Calu3 (cell line): ENCODE results near the gene SEPTIN10. TPM values are rescaled to one million over a fixed set of nuclear protein-coding genes. Genes with fewer than 3 reads are reported as not detected.

ENCODE experiments used
- BruUV-seq: library from RNA; stranded (reverse); fragments of 400-500 nt; replicated peaks from 2 replicates; lab custom pipeline; 2021; lab: Mats Ljungman, UMichigan
- CTCF ChIA-PET: fragments of 300-600 bp; sonication (Branson Sonifier 250); formaldehyde crosslinking; loops from one replicate; lab custom pipeline; 2022; ENCODE audit warnings: antibody characterized with exemption; lab: Charles Lee
- DNase-seq: peaks from one replicate; pipeline ENCODE4 v3.0.0; 2022
- H3K27ac Mint-ChIP-seq: one replicate; pipeline ENCODE4 v1.8.0; 2022; ENCODE audit warnings: mixed read lengths; ENCODE audit not compliant: unreplicated experiment
- H3K27me3 Mint-ChIP-seq: one replicate; pipeline ENCODE4 v1.8.0; 2022; ENCODE audit warnings: mixed read lengths; ENCODE audit not compliant: unreplicated experiment
- H3K36me3 Mint-ChIP-seq: one replicate; pipeline ENCODE4 v1.8.0; 2022; ENCODE audit warnings: mild to moderate bottlenecking, moderate library complexity, mixed read lengths; ENCODE audit not compliant: insufficient read depth, unreplicated experiment
- H3K4me1 Mint-ChIP-seq: one replicate; pipeline ENCODE4 v1.8.0; 2022; ENCODE audit warnings: mild to moderate bottlenecking, low read depth, mixed read lengths; ENCODE audit not compliant: unreplicated experiment
- H3K4me3 Mint-ChIP-seq: one replicate; pipeline ENCODE4 v1.8.0; 2022; ENCODE audit warnings: mild to moderate bottlenecking, low read depth, moderate library complexity, mixed read lengths; ENCODE audit not compliant: unreplicated experiment
- H3K9me3 Mint-ChIP-seq: one replicate; pipeline ENCODE4 v1.8.0; 2022; ENCODE audit warnings: low read depth, mixed read lengths; ENCODE audit not compliant: unreplicated experiment
- intact Hi-C: fragments of 100-400 bp; cut with micrococcal nuclease; formaldehyde crosslinking; loops from one replicate; pipeline ENCODE4 v1.10.0; 2022; ENCODE audit not compliant: unreplicated experiment
- total RNA-seq: library from RNA; stranded (reverse); gene quantifications from 2 replicates; pipeline ENCODE4 v1.2.3, GENCODE V29; 2022
- TF ChIP-seq, protein P1 (sequence below): fragments of 200-600 bp; IDR thresholded peaks from one replicate; pipeline ENCODE4 v1.8.0; 2022; ENCODE audit warnings: antibody characterized with exemption; ENCODE audit not compliant: unreplicated experiment

The SEPTIN10 gene
- total RNA-seq, 1 experiment from 2014 or later = 72.2 TPM

DNA sequence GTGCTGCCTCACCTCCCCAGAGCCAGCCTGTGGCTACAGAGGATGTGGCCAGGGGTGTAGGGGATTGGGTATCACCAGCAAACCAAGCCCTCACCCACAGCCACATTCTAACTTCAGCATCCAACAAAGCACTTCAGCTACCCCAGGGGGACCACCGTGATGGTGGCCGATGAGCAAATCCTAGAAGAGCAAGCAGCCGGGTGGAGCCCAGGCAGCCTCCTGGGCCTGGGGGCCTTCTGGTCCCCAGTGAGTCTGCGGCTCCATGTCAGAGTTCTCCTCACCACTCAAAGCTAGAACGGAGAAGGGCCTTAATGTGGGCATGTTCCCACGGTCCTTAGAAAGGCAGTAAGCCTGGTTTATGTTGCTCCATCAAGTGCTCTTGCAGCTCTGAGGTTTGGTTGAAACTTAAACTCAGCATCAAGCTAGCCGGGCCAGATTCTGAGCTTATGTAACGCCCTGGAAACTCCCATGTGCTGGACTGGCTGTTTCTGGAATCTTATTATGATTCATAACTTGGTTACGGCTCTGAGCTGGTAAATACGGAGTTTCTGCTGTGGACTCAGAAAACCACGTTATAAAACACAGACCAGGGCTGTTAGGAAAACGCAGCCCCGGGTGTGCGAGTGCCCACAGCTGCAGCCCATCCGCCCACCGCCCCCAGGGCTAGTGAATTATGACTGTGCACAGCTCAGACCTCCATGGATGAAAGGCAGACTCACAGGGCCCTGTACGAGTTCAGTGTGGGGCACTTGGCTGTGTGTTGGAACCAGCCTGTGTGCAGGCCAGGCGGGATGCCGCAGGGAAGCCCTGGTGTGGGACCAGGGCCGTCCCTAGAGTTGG, 99.8 kb downstream of the SEPTIN10 start:
- BruUV-seq = no TSS peak
- TF ChIP-seq, protein P1, sequence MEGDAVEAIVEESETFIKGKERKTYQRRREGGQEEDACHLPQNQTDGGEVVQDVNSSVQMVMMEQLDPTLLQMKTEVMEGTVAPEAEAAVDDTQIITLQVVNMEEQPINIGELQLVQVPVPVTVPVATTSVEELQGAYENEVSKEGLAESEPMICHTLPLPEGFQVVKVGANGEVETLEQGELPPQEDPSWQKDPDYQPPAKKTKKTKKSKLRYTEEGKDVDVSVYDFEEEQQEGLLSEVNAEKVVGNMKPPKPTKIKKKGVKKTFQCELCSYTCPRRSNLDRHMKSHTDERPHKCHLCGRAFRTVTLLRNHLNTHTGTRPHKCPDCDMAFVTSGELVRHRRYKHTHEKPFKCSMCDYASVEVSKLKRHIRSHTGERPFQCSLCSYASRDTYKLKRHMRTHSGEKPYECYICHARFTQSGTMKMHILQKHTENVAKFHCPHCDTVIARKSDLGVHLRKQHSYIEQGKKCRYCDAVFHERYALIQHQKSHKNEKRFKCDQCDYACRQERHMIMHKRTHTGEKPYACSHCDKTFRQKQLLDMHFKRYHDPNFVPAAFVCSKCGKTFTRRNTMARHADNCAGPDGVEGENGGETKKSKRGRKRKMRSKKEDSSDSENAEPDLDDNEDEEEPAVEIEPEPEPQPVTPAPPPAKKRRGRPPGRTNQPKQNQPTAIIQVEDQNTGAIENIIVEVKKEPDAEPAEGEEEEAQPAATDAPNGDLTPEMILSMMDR = no peak
- Mint-ChIP-seq H3K27me3 (peaks cover 25% of the 10 kb centered on the region), H3K9me3 (no peaks in the 10 kb centered on the region), H3K27ac (no peak overlapping the region), H3K4me1 (no peaks in the 10 kb centered on the region), H3K4me3 (no peak overlapping the region), H3K36me3 (peaks cover 10% of the 10 kb centered on the region)
- CTCF ChIA-PET = interaction anchor here (1.0 kb wide), 1 partner anchor 201 kb away, joined by 4 read pairs; no protein-coding TSS in a partner anchor
- DNase-seq = no peak
- intact Hi-C loops = loop anchor here (5.0 kb wide), 1 partner anchor 192 kb away; no protein-coding TSS in a partner anchor

GRCh38 chr2:109513230-109513629, 100.5 kb downstream of the SEPTIN10 start:
- Mint-ChIP-seq H3K9me3 (no peaks in the 10 kb centered on the region), H3K4me1 (no peaks in the 10 kb centered on the region), H3K36me3 (peaks cover 10% of the 10 kb centered on the region), H3K27ac (no peak overlapping the region), H3K27me3 (peaks cover 33% of the 10 kb centered on the region), H3K4me3 (no peak overlapping the region)
- DNase-seq = no peak
- no TSS peak for BruUV-seq
- intact Hi-C loops = loop anchor here (5.0 kb wide), 1 partner anchor 191 kb away; no protein-coding TSS in a partner anchor
- TF ChIP-seq, protein P1 = no peak
- CTCF ChIA-PET = no interaction called here

GRCh38 chr2:109512076-109512475, 101.7 kb downstream of the SEPTIN10 start:
- CTCF ChIA-PET = no interaction called here
- BruUV-seq = no TSS peak
- Mint-ChIP-seq H3K4me1 (no peaks in the 10 kb centered on the region), H3K27me3 (peaks cover 44% of the 10 kb centered on the region), H3K4me3 (no peak overlapping the region), H3K9me3 (no peaks in the 10 kb centered on the region), H3K27ac (no peak overlapping the region), H3K36me3 (peaks cover 10% of the 10 kb centered on the region)
- DNase-seq = no peak
- intact Hi-C loops = loop anchor here (5.0 kb wide), 1 partner anchor 190 kb away; no protein-coding TSS in a partner anchor
- TF ChIP-seq, protein P1 = no peak

DNA sequence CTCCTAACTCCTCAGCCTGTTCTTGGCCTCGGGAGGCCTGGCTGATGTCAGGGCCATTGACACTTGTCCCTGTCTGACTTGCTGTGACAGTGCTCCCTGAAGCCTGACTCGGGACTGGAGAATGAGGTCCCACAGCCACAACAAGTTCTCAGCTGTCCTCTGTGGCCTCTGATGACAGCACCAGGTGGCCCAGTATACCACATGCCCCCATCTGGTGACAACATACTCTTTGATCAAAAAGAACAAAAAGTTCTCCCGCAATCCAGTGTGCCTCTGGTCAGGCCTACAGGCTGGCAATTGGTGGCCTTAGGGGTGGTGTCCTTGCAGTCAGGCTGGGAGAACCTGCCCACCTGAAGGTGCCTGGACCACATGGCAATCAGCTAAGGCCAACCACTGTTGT, 102.6 kb downstream of the SEPTIN10 start:
- intact Hi-C loops = loop anchor here (5.0 kb wide), 1 partner anchor 189 kb away; no protein-coding TSS in a partner anchor
- no peaks in the 10 kb centered on the region for H3K4me1 Mint-ChIP-seq
- no peak for DNase-seq
- H3K9me3 Mint-ChIP-seq = no peaks in the 10 kb centered on the region
- H3K27me3 Mint-ChIP-seq = peaks cover 51% of the 10 kb centered on the region
- CTCF ChIA-PET = interaction anchor here (0.7 to 1.0 kb wide), 2 partner anchors 27 to 582 kb away, joined by 3 read pairs; no protein-coding TSS in a partner anchor
- H3K27ac Mint-ChIP-seq = no peak overlapping the region
- no TSS peak for BruUV-seq
- peaks cover 10% of the 10 kb centered on the region for H3K36me3 Mint-ChIP-seq
- TF ChIP-seq, protein P1 = no peak
- no peak overlapping the region for H3K4me3 Mint-ChIP-seq
